Measurements from ENCODE around the gene NEK6. TPM values are rescaled to one million over a fixed set of nuclear protein-coding genes. Genes with fewer than 3 reads are reported as not detected.

NEK6 gene
- total and polyA plus RNA-seq, 2 of the 8 experiments (the other 6 are each of a cell fraction or from before 2014, with no cell fraction given), result 17.7 to 19.7 TPM

GRCh38 chr9:124248960-124249359 lies 8.8 kb upstream of the NEK6 start:
- no peak overlapping the region for H3K4me3 ChIP-seq (ENCODE audit: extremely low read depth in 1 of 4, insufficient read depth in 2 of 4, low read depth in 3 of 4, low read length in 4 of 4)
- H4K91ac ChIP-seq (replicated peaks; ENCODE audit: insufficient read length, low read length), result no peak overlapping the region
- no peak overlapping the region for H3K4ac ChIP-seq (replicated peaks; ENCODE audit: insufficient read length, low read depth, low read length)
- FAIRE-seq, result no peak
- TF ChIP-seq TEAD4 (IDR thresholded peaks at IDR 0.05; ENCODE audit: low read depth, low read length) (no peak), CTBP2 (IDR thresholded peaks at IDR 0.05; ENCODE audit: borderline replicate concordance, insufficient read depth, insufficient read length, low read length) (no peak), HDAC6 (IDR thresholded peaks at IDR 0.05; ENCODE audit: low read depth, low read length) (no peak), NRF1 (IDR thresholded peaks at IDR 0.05; ENCODE audit: low read depth, low read length) (no peak), RXRA (IDR thresholded peaks at IDR 0.05; ENCODE audit: insufficient read depth, low read depth, low read length) (no peak), CBX8 (IDR thresholded peaks at IDR 0.05; ENCODE audit: borderline replicate concordance, low read depth, low read length) (no peak)
- H4K20me1 ChIP-seq (replicated peaks in 1 of 2; ENCODE audit: control insufficient read depth in 1 of 2, insufficient read depth in 2 of 2, low read length in 2 of 2), result no peaks in the 10 kb centered on the region
- no peak overlapping the region for H3K18ac ChIP-seq (ENCODE audit: extremely low read depth, low read length)
- H2BK20ac ChIP-seq (ENCODE audit: low read length), result no peak overlapping the region
- H2BK15ac ChIP-seq (ENCODE audit: low read length), result no peak overlapping the region
- WGBS, 2 experiments (ENCODE audit: extremely low coverage in 1 of 2, insufficient coverage in 1 of 2, insufficient read length in 1 of 2, insufficient replicate concordance in 2 of 2, low coverage in 1 of 2, low lambda C conversion rate in 2 of 2, missing lambda C conversion rate in 1 of 2), result 73% methylated on average over 4 of the region's 4 CpGs; no CpG with 5 or more reads in 1 of the 2 experiments
- H3K23me2 ChIP-seq (ENCODE audit: low read depth, low read length), result no peaks in the 10 kb centered on the region
- ChIA-PET POLR2A (ENCODE audit: partially characterized antibody) (interaction anchor here (1.1 kb wide), 1 partner anchor 133 kb away, joined by 4 read pairs; no protein-coding TSS in a partner anchor), CTCF (ENCODE audit: partially characterized antibody) (interaction anchor here (1.3 to 1.7 kb wide), 4 partner anchors 32 to 122 kb away, joined by 3 to 6 read pairs (median 4); no protein-coding TSS in a partner anchor)
- H2BK5ac ChIP-seq (ENCODE audit: low read depth, low read length), result no peak overlapping the region
- H3K36me3 ChIP-seq (ENCODE audit: control insufficient read depth in 2 of 4, insufficient read depth in 4 of 4, low read length in 3 of 4), result no peaks in the 10 kb centered on the region
- H3K27me3 ChIP-seq (replicated peaks in 1 of 4; ENCODE audit: control insufficient read depth in 3 of 4, extremely low read depth in 1 of 4, insufficient read depth in 3 of 4, low read length in 3 of 4), result no peaks in the 10 kb centered on the region
- no peak for DNase-seq (ENCODE audit: low read depth in 1 of 2, low spot score in 2 of 2)
- no peaks in the 10 kb centered on the region for H3K9me3 ChIP-seq (ENCODE audit: insufficient read depth in 2 of 2, low read depth in 1 of 2, low read length in 1 of 2)
- H3K27ac ChIP-seq (ENCODE audit: low read depth, low read length), result no peak overlapping the region
- no peaks in the 10 kb centered on the region for H3K4me1 ChIP-seq (replicated peaks in 1 of 4; ENCODE audit: control insufficient read depth in 3 of 4, insufficient read depth in 4 of 4, low read length in 3 of 4)
- H3K23ac ChIP-seq (ENCODE audit: insufficient read length), result no peak overlapping the region
- no peak overlapping the region for H2AK5ac ChIP-seq (ENCODE audit: low read depth, low read length)
- no peaks in the 10 kb centered on the region for H3K79me2 ChIP-seq (ENCODE audit: control insufficient read depth in 1 of 2, insufficient read depth in 2 of 2, low read length in 2 of 2)
- no peak overlapping the region for H3K56ac ChIP-seq (replicated peaks; ENCODE audit: insufficient read length, low read depth, low read length)
- H4K5ac ChIP-seq (ENCODE audit: insufficient read length, low read depth, low read length), result no peak overlapping the region
- no peak overlapping the region for H3K14ac ChIP-seq (ENCODE audit: insufficient read length)
- no peak overlapping the region for H3K4me2 ChIP-seq (ENCODE audit: insufficient read depth in 1 of 2, low read depth in 2 of 2, low read length in 2 of 2)
- H2AFZ ChIP-seq (ENCODE audit: low read length), result 0 out of 2 replicates have a peak overlapping the region, but pooled peaks have one; percentile 32
- H4K8ac ChIP-seq (ENCODE audit: extremely low read depth, insufficient read depth, low read length), result peak overlapping the region; percentile 53; the same call in 1 of the 2 replicates
- H3K79me1 ChIP-seq (ENCODE audit: low read depth, low read length), result no peaks in the 10 kb centered on the region
- H3K9ac ChIP-seq (replicated peaks in 1 of 4; ENCODE audit: extremely low read depth in 1 of 4, low read depth in 3 of 4, low read length in 3 of 4), result no peak overlapping the region
- H2BK12ac ChIP-seq (ENCODE audit: low read depth, low read length), result no peak overlapping the region
- H2BK120ac ChIP-seq (replicated peaks; ENCODE audit: low read depth, low read length), result no peak overlapping the region

All from H1 (cell line).